Small intestine (tissue), 7 donors: ENCODE results near the gene MDN1. TPM values are rescaled to one million over a fixed set of nuclear protein-coding genes. Genes with fewer than 3 reads are reported as not detected.
"Not testable (repeated sequence)": the region's sequence is repeated elsewhere in the genome, so short reads cannot be mapped to it uniquely, and the experiment has no call there.

Experiments
- DNase-seq, 2 donors: peaks; one replicate each; pipeline versions ENCODE4 v3.0.0 to v3.0.0-alpha.2; 2013
- FAIRE-seq: peaks from 2 replicates; lab custom pipeline; 2012; peaks lifted over from hg19 to GRCh38; lab: Jason Lieb, UNC
- H3K27ac ChIP-seq, 3 donors: one replicate each; pipeline ENCODE4 v1.5.1; 2013; ENCODE audit warnings: low read length in 2 of 3, mild to moderate bottlenecking in 2 of 3, control low read depth in 1 of 3, inconsistent platforms in 1 of 3, low read depth in 1 of 3, moderate library complexity in 1 of 3
- H3K27me3 ChIP-seq, 3 donors: one replicate each; pipeline ENCODE4 v1.6.1; 2013; ENCODE audit warnings: low read length in 3 of 3, inconsistent platforms in 1 of 3; ENCODE audit not compliant: control insufficient read depth in 3 of 3, insufficient read depth in 3 of 3
- H3K36me3 ChIP-seq, 3 donors: one replicate each; pipeline ENCODE4 v1.6.1; 2013; ENCODE audit warnings: low read length in 3 of 3, inconsistent platforms in 1 of 3, low read depth in 1 of 3, mild to moderate bottlenecking in 1 of 3, moderate library complexity in 1 of 3; ENCODE audit not compliant: control insufficient read depth in 3 of 3, insufficient read depth in 2 of 3
- H3K4me1 ChIP-seq, 3 donors: one replicate each; pipeline ENCODE4 v1.6.1; 2013; ENCODE audit warnings: low read length in 2 of 3, inconsistent platforms in 1 of 3, low read depth in 1 of 3, mild to moderate bottlenecking in 1 of 3, moderate library complexity in 1 of 3; ENCODE audit not compliant: control insufficient read depth in 3 of 3, insufficient read depth in 2 of 3
- H3K4me3 ChIP-seq, 3 donors: one replicate each; pipeline ENCODE4 v1.5.1; 2013; ENCODE audit warnings: low read length in 3 of 3, control low read depth in 1 of 3, inconsistent platforms in 1 of 3, low read depth in 1 of 3, mild to moderate bottlenecking in 1 of 3, moderate library complexity in 1 of 3
- H3K9me3 ChIP-seq, 2 donors: one replicate each; pipeline ENCODE4 v1.6.1; 2013; ENCODE audit warnings: low read depth in 1 of 2, low read length in 1 of 2; ENCODE audit not compliant: control insufficient read depth in 2 of 2, insufficient read depth in 1 of 2
- WGBS, 3 donors: extraction: QIAGEN DNeasy Blood & Tissue Kit; methylation state at CpG; one replicate each; pipeline ENCODE4 v1.1.7; 2013; 5-methylcytosine and 5-hydroxymethylcytosine counted together
- polyA plus RNA-seq, 4 donors: library from polyadenylated mRNA; stranded (reverse) in 3 of 4; unstranded in 1 of 4; fragments of 200-250 nt in 3 of 4; fragments of 120-200 nt in 1 of 4; gene quantifications; one replicate each; pipeline versions ENCODE4 v1.2.1 to v1.2.3, GENCODE V29; 2013
- donor health status: healthy with polysubstance abuse.
- donor health status: control.
- donor health status: control.
- donor health status: Bipolar disorder and iron deficiency.
- donor health status: healthy.

MDN1 gene
- polyA plus RNA-seq, 4 donors, result 8.6 to 24.0 (median 15.3) TPM

- peak; percentile 59 for FAIRE-seq
Measured at GRCh38 chr6:89829472-89830169, 10.0 kb upstream of the MDN1 start, which contains the start of gene CASP8AP2. TSS of gene CASP8AP2 (plus strand) at chr6:89829880.

GRCh38 chr6:89828988-89829471 is 9.4 kb upstream of the MDN1 start:
- peak overlapping the region; percentile 79 to 95 (median 91) for H3K27ac ChIP-seq
- DNase-seq (no peak), FAIRE-seq (no peak)
- no peaks in the 10 kb centered on the region for H3K27me3 ChIP-seq
- WGBS, 3 donors, result 0 to 1% (median 1%) methylated on average over 18 of the region's 18 CpGs
- no peaks in the 10 kb centered on the region for H3K9me3 ChIP-seq
- H3K4me3 ChIP-seq, result peak overlapping the region; percentile 37 to 96 (median 75)
- H3K36me3 ChIP-seq, result peaks cover 0 to 6% (median 2%) of the 10 kb centered on the region in 3 donors
- peaks cover 4 to 6% (median 6%) of the 10 kb centered on the region in 3 donors for H3K4me1 ChIP-seq

More at GRCh38 chr6:89829472-89830169, 10.0 kb upstream of the MDN1 start, which contains the start of gene CASP8AP2:
- H3K36me3 ChIP-seq, result peaks cover 0 to 6% (median 2%) of the 10 kb centered on the region in 3 donors
- peak; percentile 98 to 100 for DNase-seq
- H3K4me3 ChIP-seq, result peak within 1 kb of the TSS; percentile 64 to 96 (median 84)
- H3K9me3 ChIP-seq, result no peaks in the 10 kb centered on the region
- no peaks in the 10 kb centered on the region for H3K27me3 ChIP-seq
- peak within 1 kb of the TSS; percentile 79 to 95 (median 91) for H3K27ac ChIP-seq
- 0 to 1% (median 0%) methylated on average over 38 to 41 of the region's 41 CpGs for WGBS, 3 donors
- peaks cover 4 to 6% (median 6%) of the 10 kb centered on the region in 3 donors for H3K4me1 ChIP-seq

- not testable (repeated sequence) for FAIRE-seq, H3K9me3 ChIP-seq
- 25 to 51% (median 27%) methylated on average over 13 of the region's 13 CpGs for WGBS, 3 donors
Measured at GRCh38 chr6:89828475-89828987, 8.9 kb upstream of the MDN1 start.

GRCh38 chr6:89826029-89826528 is 6.5 kb upstream of the MDN1 start:
- no peaks in the 10 kb centered on the region for H3K27me3 ChIP-seq
- 84 to 92% (median 89%) methylated on average over 6 of the region's 6 CpGs for WGBS, 3 donors
- H3K9me3 ChIP-seq, result no peaks in the 10 kb centered on the region
- no peak overlapping the region for H3K27ac ChIP-seq
- FAIRE-seq (no peak), DNase-seq (no peak)
- H3K4me1 ChIP-seq, result peaks cover 4 to 6% (median 6%) of the 10 kb centered on the region in 3 donors
- peaks cover 0 to 2% (median 0%) of the 10 kb centered on the region in 3 donors for H3K36me3 ChIP-seq
- no peak overlapping the region for H3K4me3 ChIP-seq

More at GRCh38 chr6:89828475-89828987, 8.9 kb upstream of the MDN1 start:
- not testable (repeated sequence) for H3K4me1 ChIP-seq, H3K27me3 ChIP-seq, DNase-seq, H3K36me3 ChIP-seq
- H3K27ac ChIP-seq, result peak overlapping the region; percentile 79 to 95 (median 91)
- peak overlapping the region; percentile 37 to 96 (median 75) for H3K4me3 ChIP-seq

GRCh38 chr6:89818977-89819335 is 638 bp downstream of the MDN1 start:
- Histone ChIP-seq H3K27me3 (no peaks in the 10 kb centered on the region), H3K36me3 (peaks cover 0 to 8% (median 0%) of the 10 kb centered on the region in 3 donors), H3K4me1 (peaks cover 3 to 5% (median 4%) of the 10 kb centered on the region in 3 donors), H3K27ac (peak overlapping the region; percentile 91 to 93 (median 93)), H3K9me3 (no peaks in the 10 kb centered on the region), H3K4me3 (peak overlapping the region; percentile 69 to 90 (median 87))
- 0% methylated on average over 14 of the region's 14 CpGs for WGBS, 3 donors
- FAIRE-seq (no peak), DNase-seq (peak; percentile 40 to 69)

GRCh38 chr6:89817481-89817880 is 2.1 kb downstream of the MDN1 start:
- no peak for DNase-seq

GRCh38 chr6:89813422-89813821 is 6.2 kb downstream of the MDN1 start:
- not testable (repeated sequence) for H3K4me3 ChIP-seq, H3K27ac ChIP-seq, H3K4me1 ChIP-seq, FAIRE-seq, H3K36me3 ChIP-seq, DNase-seq, H3K9me3 ChIP-seq, H3K27me3 ChIP-seq
- 90 to 98% (median 96%) methylated on average over 3 of the region's 3 CpGs for WGBS, 3 donors

More at GRCh38 chr6:89817481-89817880, 2.1 kb downstream of the MDN1 start:
- 61 to 85% (median 77%) methylated on average over 3 of the region's 3 CpGs for WGBS, 3 donors
- Histone ChIP-seq H3K27me3 (no peaks in the 10 kb centered on the region), H3K9me3 (no peaks in the 10 kb centered on the region), H3K4me3 (no peak overlapping the region), H3K4me1 (peaks cover 3 to 5% (median 4%) of the 10 kb centered on the region in 3 donors), H3K27ac (no peak overlapping the region), H3K36me3 (peaks cover 0 to 8% (median 0%) of the 10 kb centered on the region in 3 donors)
- no peak for FAIRE-seq

GRCh38 chr6:89807581-89807980 is 12.0 kb downstream of the MDN1 start:
- 92 to 95% (median 92%) methylated on average over 3 of the region's 3 CpGs for WGBS, 3 donors
- Histone ChIP-seq H3K4me3 (no peak overlapping the region), H3K36me3 (peaks cover 0 to 2% (median 0%) of the 10 kb centered on the region in 3 donors), H3K27me3 (no peaks in the 10 kb centered on the region), H3K9me3 (no peaks in the 10 kb centered on the region), H3K27ac (no peak overlapping the region), H3K4me1 (no peaks in the 10 kb centered on the region)
- DNase-seq, result no peak
- no peak for FAIRE-seq
